HCT116 (cell line): ENCODE measurements around the gene PBX2. TPM values are rescaled to one million over a fixed set of nuclear protein-coding genes. Genes with fewer than 3 reads are reported as not detected.

Experiments used
- ATAC-seq: fragments of 200-7000 bp; cut with Tn5 transposase; 2 replicates; pipeline ENCODE4 v1.9.1; 2020; ENCODE audit warnings: mild to moderate bottlenecking, moderate library complexity
- BruUV-seq: library from RNA; stranded (reverse); fragments of 400-500 nt; replicated peaks from 2 replicates; lab custom pipeline; 2021; lab: Mats Ljungman, UMichigan
- CTCF ChIA-PET: fragments of 300-600 bp; sonication (Branson Sonifier 250); formaldehyde crosslinking; loops from one replicate; lab custom pipeline; 2021; ENCODE audit warnings: antibody characterized with exemption; lab: Charles Lee
- POLR2A ChIA-PET: fragments of 300-600, 350-600 bp; sonication (Branson Sonifier 250); formaldehyde crosslinking; loops from one replicate; lab custom pipeline; 2021; ENCODE audit warnings: antibody characterized with exemption; lab: Charles Lee
- RAD21 ChIA-PET, 2 experiments: fragments of 300-600 bp; sonication (Branson Sonifier 250); formaldehyde crosslinking; loops; one replicate each; lab custom pipeline; 2023; ENCODE audit warnings: low total read pairs in 2 of 2; ENCODE audit not compliant: uncharacterized antibody in 2 of 2, unreplicated experiment in 2 of 2, low non-redundant PET in 1 of 2; lab: Charles Lee
- DNase-seq: peaks from one replicate; pipeline ENCODE4 v3.0.0-alpha.2; 2010; ENCODE audit warnings: low read depth, low spot score
- H2AFZ ChIP-seq: fragments of 200-600 bp; shearing (Covaris generic), sonication (generic); 2 replicates; pipeline ENCODE4 v1.6.1; 2017; ENCODE audit warnings: low read depth, mixed run types, mixed read lengths, antibody characterized with exemption, low read length; ENCODE audit not compliant: poor library complexity, severe bottlenecking
- H3K27ac ChIP-seq: 2 replicates; pipeline ENCODE4 v1.5.1; 2012; ENCODE audit warnings: low read depth, low read length
- H3K27me3 ChIP-seq: fragments of 200-600 bp; sonication (generic); 2 replicates; pipeline ENCODE4 v1.6.1; 2016; ENCODE audit warnings: mixed run types, low read length, mixed read lengths; ENCODE audit not compliant: insufficient read depth
- H3K36me3 ChIP-seq, 2 experiments: fragments of 200-500 bp in 1 of 2; fragments of 200-600 bp in 1 of 2; sonication (Bioruptor generic) in 1 of 2; sonication (generic) in 1 of 2; 2 replicates each; pipeline versions ENCODE4 v1.5.1 to v1.6.1; 2014 to 2016; ENCODE audit warnings: low read length in 2 of 2, inconsistent platforms in 1 of 2, mixed read lengths in 1 of 2, mixed run types in 1 of 2; ENCODE audit not compliant: insufficient read depth in 2 of 2, control insufficient read depth in 1 of 2
- H3K4me1 ChIP-seq, 2 experiments: fragments of 200-600 bp in 1 of 2; sonication (generic) in 1 of 2; 2 replicates each; pipeline versions ENCODE4 v1.5.1 to v1.6.1; 2012 to 2017; ENCODE audit warnings: low read length in 2 of 2, inconsistent platforms in 1 of 2, mild to moderate bottlenecking in 1 of 2, mixed read lengths in 1 of 2, mixed run types in 1 of 2, moderate library complexity in 1 of 2; ENCODE audit not compliant: insufficient read depth in 2 of 2, control insufficient read depth in 1 of 2
- H3K4me2 ChIP-seq: fragments of 200-600 bp; sonication (generic); 2 replicates; pipeline ENCODE4 v1.6.1; 2017; ENCODE audit warnings: mixed run types, low read length, mixed read lengths
- H3K4me3 ChIP-seq, 2 experiments: fragments of 200-600 bp in 1 of 2; sonication (generic) in 1 of 2; replicated peaks in 1 of 2; 2 replicates each; pipeline ENCODE4 v1.5.1; 2011 to 2016; ENCODE audit warnings: low read length in 2 of 2, control low read depth in 1 of 2, low read depth in 1 of 2, mild to moderate bottlenecking in 1 of 2, mixed read lengths in 1 of 2, mixed run types in 1 of 2
- H3K79me2 ChIP-seq: fragments of 200-600 bp; sonication (generic); 2 replicates; pipeline ENCODE4 v1.6.1; 2017; ENCODE audit warnings: mild to moderate bottlenecking, mixed run types, low read length, moderate library complexity, mixed read lengths; ENCODE audit not compliant: insufficient read depth
- H3K9ac ChIP-seq: fragments of 200-600 bp; sonication (generic); 2 replicates; pipeline ENCODE4 v1.6.1; 2016; ENCODE audit warnings: low read length, mixed read lengths
- H3K9me2 ChIP-seq: fragments of 200-600 bp; sonication (generic), shearing (Covaris generic); 2 replicates; pipeline ENCODE4 v1.6.1; 2017; ENCODE audit warnings: mixed run types, mild to moderate bottlenecking, moderate library complexity; ENCODE audit not compliant: insufficient read depth
- H3K9me3 ChIP-seq, 2 experiments: fragments of 200-500 bp in 1 of 2; fragments of 200-600 bp in 1 of 2; sonication (Bioruptor generic) in 1 of 2; sonication (generic) in 1 of 2; 2 replicates each; pipeline ENCODE4 v1.6.1; 2014 to 2017; ENCODE audit warnings: low read length in 2 of 2, mixed read lengths in 2 of 2, inconsistent platforms in 1 of 2, low read depth in 1 of 2, mild to moderate bottlenecking in 1 of 2, mixed run types in 1 of 2, moderate library complexity in 1 of 2; ENCODE audit not compliant: control insufficient read depth in 1 of 2, insufficient read depth in 1 of 2
- H4K20me1 ChIP-seq: fragments of 200-600 bp; sonication (generic), shearing (Covaris generic); 2 replicates; pipeline ENCODE4 v1.6.1; 2017; ENCODE audit warnings: mixed run types, mild to moderate bottlenecking, moderate library complexity; ENCODE audit not compliant: insufficient read depth
- CTCF ChIP-seq, 3 experiments: fragments of 200-600 bp in 1 of 3; sonication (generic) in 1 of 3; IDR thresholded peaks in 2 of 3; conservative IDR thresholded peaks in 1 of 3; 2 replicates each; pipeline ENCODE4 v1.5.1; 2012 to 2017; ENCODE audit warnings: low read depth in 2 of 3, low read length in 2 of 3, antibody characterized with exemption in 1 of 3, borderline replicate concordance in 1 of 3, control low read depth in 1 of 3, mild to moderate bottlenecking in 1 of 3, mixed read lengths in 1 of 3, mixed run types in 1 of 3, moderate library complexity in 1 of 3; ENCODE audit not compliant: insufficient read depth in 1 of 3
- EZH2 ChIP-seq: fragments of 200-600 bp; sonication (generic); IDR thresholded peaks from 2 replicates; pipeline ENCODE4 v1.6.1; 2017; ENCODE audit warnings: antibody characterized with exemption, mixed run types
- EZH2phosphoT487 ChIP-seq: fragments of 200-600 bp; IDR thresholded peaks from 2 replicates; pipeline ENCODE4 v1.6.1; 2018; ENCODE audit warnings: antibody characterized with exemption, borderline replicate concordance
- MAX ChIP-seq: IDR thresholded peaks from 2 replicates; pipeline ENCODE4 v1.6.1; 2012
- POLR2AphosphoS5 ChIP-seq: IDR thresholded peaks from 2 replicates; pipeline ENCODE4 v1.6.1; 2011; ENCODE audit warnings: mild to moderate bottlenecking, low read depth, low read length, moderate library complexity
- SIN3A ChIP-seq: IDR thresholded peaks from 2 replicates; pipeline ENCODE4 v1.6.1; 2012; ENCODE audit warnings: low read depth
- SRF ChIP-seq: IDR thresholded peaks from 2 replicates; pipeline ENCODE4 v1.6.1; 2012; ENCODE audit warnings: low read depth
- ZBTB33 ChIP-seq: IDR thresholded peaks from 2 replicates; pipeline ENCODE4 v1.6.1; 2011; ENCODE audit warnings: mild to moderate bottlenecking, low read length, moderate library complexity; ENCODE audit not compliant: insufficient replicate concordance; ENCODE audit errors: extremely low read depth
- intact Hi-C: fragments of 100-400 bp; cut with micrococcal nuclease; formaldehyde crosslinking; loops from 2 replicates; pipeline ENCODE4 v1.10.0; 2022
- total RNA-seq: library from RNA; stranded (reverse); gene quantifications from one replicate; pipeline ENCODE4 v1.2.1, GENCODE V29; 2021; ENCODE audit not compliant: unreplicated experiment

The PBX2 gene
- total RNA-seq, 1 experiment from 2014 or later, result 79.0 TPM

- Histone ChIP-seq H4K20me1 (no peaks in the 10 kb centered on the region), H3K9me3 (no peaks in the 10 kb centered on the region), H3K9ac (no peak overlapping the region), H3K4me2 (no peak overlapping the region), H3K4me3 (no peak overlapping the region), H3K27me3 (no peaks in the 10 kb centered on the region), H3K4me1 (no peaks in the 10 kb centered on the region), H3K27ac (no peak overlapping the region), H3K79me2 (no peaks in the 10 kb centered on the region), H2AFZ (no peak overlapping the region), H3K9me2 (no peaks in the 10 kb centered on the region), H3K36me3 (no peaks in the 10 kb centered on the region)
- POLR2A ChIA-PET, result no interaction called here
- RAD21 ChIA-PET, result no interaction called here
- BruUV-seq, result no TSS peak
- ATAC-seq, result no peak
- CTCF ChIA-PET, result no interaction called here
- intact Hi-C loops, result no loop called here
- TF ChIP-seq POLR2AphosphoS5 (no peak), ZBTB33 (no peak)
- TF ChIP-seq, all 23 proteins: peak for 0
- DNase-seq, result no peak
Measured at GRCh38 chr6:32208996-32209395, 19.0 kb upstream of the PBX2 start.

- BruUV-seq, result no TSS peak
- no peak overlapping the region for H3K9ac ChIP-seq
- no peak overlapping the region for H3K27ac ChIP-seq
- intact Hi-C loops, result no loop called here
- no peak overlapping the region for H2AFZ ChIP-seq
- H3K9me3 ChIP-seq, result no peaks in the 10 kb centered on the region
- no peak for DNase-seq
- CTCF ChIA-PET, result no interaction called here
- 0 out of 2 replicates have a peak, but pooled peaks cover 3% of the 10 kb centered on the region for H3K27me3 ChIP-seq
- H3K79me2 ChIP-seq, result no peaks in the 10 kb centered on the region
- POLR2A ChIA-PET, result interaction anchor here (0.8 kb wide), 1 partner anchor 9 kb away, joined by 4 read pairs; no protein-coding TSS in a partner anchor
- no peak overlapping the region for H3K4me2 ChIP-seq
- no peak overlapping the region for H3K4me3 ChIP-seq
- no peaks in the 10 kb centered on the region for H3K4me1 ChIP-seq
- RAD21 ChIA-PET, result no interaction called here
- ATAC-seq, result no peak
- H3K9me2 ChIP-seq, result no peaks in the 10 kb centered on the region
- no peaks in the 10 kb centered on the region for H4K20me1 ChIP-seq
- H3K36me3 ChIP-seq, result no peaks in the 10 kb centered on the region
- TF ChIP-seq ZBTB33, result no peak
- no peak for TF ChIP-seq SRF
- TF ChIP-seq SIN3A, result no peak
- TF ChIP-seq EZH2, result no peak
- TF ChIP-seq MAX, result no peak
- no peak for TF ChIP-seq POLR2AphosphoS5
- no peak for TF ChIP-seq EZH2phosphoT487
- TF ChIP-seq CTCF (IDR thresholded peaks at IDR 0.05 in 2 of 3, conservative IDR thresholded peaks at IDR 0.05 in 1 of 3; ENCODE audit: borderline replicate concordance in 1 of 3, insufficient read depth in 1 of 3, low read depth in 2 of 3, low read length in 2 of 3), result no peak
Measured at GRCh38 chr6:32204268-32204715, 14.3 kb upstream of the PBX2 start.
